GM23338 (cell line): ENCODE results near the gene AKR1B1. TPM values are rescaled to one million over a fixed set of nuclear protein-coding genes. Genes with fewer than 3 reads are reported as not detected.

Experiments
- ATAC-seq: fragments of 200-7000 bp; cut with Tn5 transposase; 3 replicates; pipeline ENCODE4 v1.9.1; 2020
- DNase-seq: peaks from one replicate; pipeline ENCODE4 v3.0.0-alpha.2; 2015; ENCODE audit warnings: low spot score
- H2AFZ ChIP-seq: fragments of 200-600 bp; sonication (generic); 2 replicates; pipeline ENCODE4 v1.8.0; 2016; ENCODE audit warnings: antibody characterized with exemption, mild to moderate bottlenecking, moderate library complexity
- H3F3A ChIP-seq: fragments of 200-600 bp; sonication (generic); replicated peaks from 2 replicates; pipeline ENCODE4 v1.8.0; 2017; ENCODE audit warnings: antibody characterized with exemption, mixed run types, low read depth
- H3K27ac ChIP-seq: fragments of 200-600 bp; sonication (generic); 2 replicates; pipeline ENCODE4 v1.6.1; 2016; ENCODE audit warnings: low read depth
- H3K27me3 ChIP-seq: fragments of 200-600 bp; sonication (generic); 2 replicates; pipeline ENCODE4 v1.8.0; 2016; ENCODE audit warnings: mild to moderate bottlenecking, mixed run types, moderate library complexity; ENCODE audit not compliant: insufficient read depth
- H3K36me3 ChIP-seq: fragments of 200-600 bp; sonication (generic); 2 replicates; pipeline ENCODE4 v1.8.0; 2016; ENCODE audit warnings: mild to moderate bottlenecking; ENCODE audit not compliant: insufficient read depth
- H3K4me1 ChIP-seq: fragments of 200-600 bp; sonication (generic); 2 replicates; pipeline ENCODE4 v1.8.0; 2016; ENCODE audit warnings: mild to moderate bottlenecking, moderate library complexity; ENCODE audit not compliant: insufficient read depth
- H3K4me2 ChIP-seq: fragments of 200-600 bp; sonication (generic); 2 replicates; pipeline ENCODE4 v1.7.1; 2017; ENCODE audit warnings: mixed run types
- H3K4me3 ChIP-seq: fragments of 200-600 bp; sonication (generic); 2 replicates; pipeline ENCODE4 v1.6.1; 2016; ENCODE audit warnings: mixed run types
- H3K79me2 ChIP-seq: fragments of 200-600 bp; sonication (generic); replicated peaks from 2 replicates; pipeline ENCODE4 v1.8.0; 2017; ENCODE audit warnings: mild to moderate bottlenecking; ENCODE audit not compliant: insufficient read depth
- H3K9me2 ChIP-seq: fragments of 200-600 bp; sonication (generic); 2 replicates; pipeline ENCODE4 v1.8.0; 2017; ENCODE audit not compliant: insufficient read depth
- H4K20me1 ChIP-seq: fragments of 200-600 bp; sonication (generic); replicated peaks from 2 replicates; pipeline ENCODE4 v1.8.0; 2017; ENCODE audit warnings: mild to moderate bottlenecking; ENCODE audit not compliant: insufficient read depth
- H3K27ac Mint-ChIP-seq: 2 replicates; pipeline ENCODE4 v1.8.0; 2020; ENCODE audit warnings: inconsistent platforms, mild to moderate bottlenecking, moderate library complexity, mixed read lengths
- H3K27me3 Mint-ChIP-seq: 3 replicates; pipeline ENCODE4 v1.8.0; 2022; ENCODE audit warnings: low read depth, mild to moderate bottlenecking, moderate library complexity, mixed read lengths, inconsistent platforms; ENCODE audit not compliant: insufficient read depth, poor library complexity
- H3K36me3 Mint-ChIP-seq: 3 replicates; pipeline ENCODE4 v1.8.0; 2021; ENCODE audit warnings: low read depth, mild to moderate bottlenecking, inconsistent platforms, moderate library complexity, mixed read lengths
- H3K4me1 Mint-ChIP-seq: 3 replicates; pipeline ENCODE4 v1.8.0; 2020; ENCODE audit warnings: mild to moderate bottlenecking, inconsistent platforms, mixed read lengths
- H3K4me3 Mint-ChIP-seq: 3 replicates; pipeline ENCODE4 v1.8.0; 2021; ENCODE audit warnings: moderate library complexity, mild to moderate bottlenecking, inconsistent platforms, mixed read lengths
- H3K9me3 Mint-ChIP-seq: 3 replicates; pipeline ENCODE4 v1.8.0; 2020; ENCODE audit warnings: moderate library complexity, mild to moderate bottlenecking, inconsistent platforms, mixed read lengths
- CREB1 ChIP-seq: fragments of 250-450 bp; sonication (Bioruptor Pico); IDR thresholded peaks from 2 replicates; pipeline ENCODE4 v1.5.0; 2020; ENCODE audit warnings: low read depth, mild to moderate bottlenecking, moderate library complexity
- NANOG ChIP-seq: IDR thresholded peaks from 2 replicates; pipeline ENCODE4 v1.6.1; 2016; ENCODE audit warnings: antibody characterized with exemption, borderline replicate concordance
- POLR2AphosphoS5 ChIP-seq: IDR thresholded peaks from 2 replicates; pipeline ENCODE4 v1.6.1; 2016; ENCODE audit warnings: antibody characterized with exemption, low read depth
- ZNF331 ChIP-seq: fragments of 250-450 bp; sonication (Bioruptor Pico); IDR thresholded peaks from 2 replicates; pipeline ENCODE4 v1.5.0; 2020; ENCODE audit warnings: low read depth, mild to moderate bottlenecking, moderate library complexity
- polyA plus RNA-seq: library from polyadenylated mRNA; unstranded; fragments of >200 nt; fragmentation: Nextera tagmentation; extraction: Ambion mirVana; gene quantifications from 2 replicates; pipeline ENCODE4 v1.2.1, GENCODE V29; 2016
- total RNA-seq: library from RNA; depleted of rRNA; stranded (reverse); fragments of >200 nt; shearing (Covaris generic); gene quantifications from 2 replicates; pipeline ENCODE4 v1.2.3, GENCODE V29; 2014
- TF ChIP-seq, protein P1 (sequence below): fragments of 250-450 bp; sonication (Bioruptor Pico); IDR thresholded peaks from 2 replicates; pipeline ENCODE4 v1.5.0; 2020; ENCODE audit warnings: mild to moderate bottlenecking, moderate library complexity
- TF ChIP-seq, protein P2 (sequence below), 2 experiments: fragments of 200-600 bp in 1 of 2; sonication (generic) in 1 of 2; conservative IDR thresholded peaks; 2 replicates each; pipeline versions ENCODE4 v1.5.1 to v1.6.1; 2016 to 2017; ENCODE audit warnings: antibody characterized with exemption in 2 of 2, low read depth in 2 of 2, mild to moderate bottlenecking in 2 of 2, moderate library complexity in 1 of 2
- TF ChIP-seq, protein P3 (sequence below): IDR thresholded peaks from one replicate; pipeline ENCODE4 v1.6.1; 2018; ENCODE audit warnings: antibody characterized with exemption; ENCODE audit not compliant: unreplicated experiment

The AKR1B1 gene
- total and polyA plus RNA-seq, 2 experiments from 2014 or later = 132 to 154 TPM

DNA sequence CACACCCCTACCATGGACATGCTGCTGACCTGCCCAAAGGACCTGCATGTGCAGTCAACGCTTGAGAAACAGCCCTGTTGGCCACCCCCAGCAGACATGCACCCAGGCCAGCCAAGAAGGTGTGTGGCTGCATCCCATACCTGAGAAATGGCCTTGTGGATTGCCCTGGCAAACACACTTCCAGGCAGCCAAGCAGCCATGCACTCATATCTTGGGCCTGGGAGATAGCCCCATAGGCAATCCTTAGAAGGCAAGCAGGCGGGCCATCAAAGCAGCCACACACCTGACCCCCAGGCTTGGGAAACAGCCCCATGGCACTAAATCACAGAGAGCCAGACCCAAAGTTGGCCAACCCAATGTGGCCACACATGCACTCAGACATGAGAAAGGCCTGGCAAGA lies 4.9 kb upstream of the AKR1B1 start:
- H3K27ac ChIP-seq = no peak overlapping the region
- TF ChIP-seq, protein P1, sequence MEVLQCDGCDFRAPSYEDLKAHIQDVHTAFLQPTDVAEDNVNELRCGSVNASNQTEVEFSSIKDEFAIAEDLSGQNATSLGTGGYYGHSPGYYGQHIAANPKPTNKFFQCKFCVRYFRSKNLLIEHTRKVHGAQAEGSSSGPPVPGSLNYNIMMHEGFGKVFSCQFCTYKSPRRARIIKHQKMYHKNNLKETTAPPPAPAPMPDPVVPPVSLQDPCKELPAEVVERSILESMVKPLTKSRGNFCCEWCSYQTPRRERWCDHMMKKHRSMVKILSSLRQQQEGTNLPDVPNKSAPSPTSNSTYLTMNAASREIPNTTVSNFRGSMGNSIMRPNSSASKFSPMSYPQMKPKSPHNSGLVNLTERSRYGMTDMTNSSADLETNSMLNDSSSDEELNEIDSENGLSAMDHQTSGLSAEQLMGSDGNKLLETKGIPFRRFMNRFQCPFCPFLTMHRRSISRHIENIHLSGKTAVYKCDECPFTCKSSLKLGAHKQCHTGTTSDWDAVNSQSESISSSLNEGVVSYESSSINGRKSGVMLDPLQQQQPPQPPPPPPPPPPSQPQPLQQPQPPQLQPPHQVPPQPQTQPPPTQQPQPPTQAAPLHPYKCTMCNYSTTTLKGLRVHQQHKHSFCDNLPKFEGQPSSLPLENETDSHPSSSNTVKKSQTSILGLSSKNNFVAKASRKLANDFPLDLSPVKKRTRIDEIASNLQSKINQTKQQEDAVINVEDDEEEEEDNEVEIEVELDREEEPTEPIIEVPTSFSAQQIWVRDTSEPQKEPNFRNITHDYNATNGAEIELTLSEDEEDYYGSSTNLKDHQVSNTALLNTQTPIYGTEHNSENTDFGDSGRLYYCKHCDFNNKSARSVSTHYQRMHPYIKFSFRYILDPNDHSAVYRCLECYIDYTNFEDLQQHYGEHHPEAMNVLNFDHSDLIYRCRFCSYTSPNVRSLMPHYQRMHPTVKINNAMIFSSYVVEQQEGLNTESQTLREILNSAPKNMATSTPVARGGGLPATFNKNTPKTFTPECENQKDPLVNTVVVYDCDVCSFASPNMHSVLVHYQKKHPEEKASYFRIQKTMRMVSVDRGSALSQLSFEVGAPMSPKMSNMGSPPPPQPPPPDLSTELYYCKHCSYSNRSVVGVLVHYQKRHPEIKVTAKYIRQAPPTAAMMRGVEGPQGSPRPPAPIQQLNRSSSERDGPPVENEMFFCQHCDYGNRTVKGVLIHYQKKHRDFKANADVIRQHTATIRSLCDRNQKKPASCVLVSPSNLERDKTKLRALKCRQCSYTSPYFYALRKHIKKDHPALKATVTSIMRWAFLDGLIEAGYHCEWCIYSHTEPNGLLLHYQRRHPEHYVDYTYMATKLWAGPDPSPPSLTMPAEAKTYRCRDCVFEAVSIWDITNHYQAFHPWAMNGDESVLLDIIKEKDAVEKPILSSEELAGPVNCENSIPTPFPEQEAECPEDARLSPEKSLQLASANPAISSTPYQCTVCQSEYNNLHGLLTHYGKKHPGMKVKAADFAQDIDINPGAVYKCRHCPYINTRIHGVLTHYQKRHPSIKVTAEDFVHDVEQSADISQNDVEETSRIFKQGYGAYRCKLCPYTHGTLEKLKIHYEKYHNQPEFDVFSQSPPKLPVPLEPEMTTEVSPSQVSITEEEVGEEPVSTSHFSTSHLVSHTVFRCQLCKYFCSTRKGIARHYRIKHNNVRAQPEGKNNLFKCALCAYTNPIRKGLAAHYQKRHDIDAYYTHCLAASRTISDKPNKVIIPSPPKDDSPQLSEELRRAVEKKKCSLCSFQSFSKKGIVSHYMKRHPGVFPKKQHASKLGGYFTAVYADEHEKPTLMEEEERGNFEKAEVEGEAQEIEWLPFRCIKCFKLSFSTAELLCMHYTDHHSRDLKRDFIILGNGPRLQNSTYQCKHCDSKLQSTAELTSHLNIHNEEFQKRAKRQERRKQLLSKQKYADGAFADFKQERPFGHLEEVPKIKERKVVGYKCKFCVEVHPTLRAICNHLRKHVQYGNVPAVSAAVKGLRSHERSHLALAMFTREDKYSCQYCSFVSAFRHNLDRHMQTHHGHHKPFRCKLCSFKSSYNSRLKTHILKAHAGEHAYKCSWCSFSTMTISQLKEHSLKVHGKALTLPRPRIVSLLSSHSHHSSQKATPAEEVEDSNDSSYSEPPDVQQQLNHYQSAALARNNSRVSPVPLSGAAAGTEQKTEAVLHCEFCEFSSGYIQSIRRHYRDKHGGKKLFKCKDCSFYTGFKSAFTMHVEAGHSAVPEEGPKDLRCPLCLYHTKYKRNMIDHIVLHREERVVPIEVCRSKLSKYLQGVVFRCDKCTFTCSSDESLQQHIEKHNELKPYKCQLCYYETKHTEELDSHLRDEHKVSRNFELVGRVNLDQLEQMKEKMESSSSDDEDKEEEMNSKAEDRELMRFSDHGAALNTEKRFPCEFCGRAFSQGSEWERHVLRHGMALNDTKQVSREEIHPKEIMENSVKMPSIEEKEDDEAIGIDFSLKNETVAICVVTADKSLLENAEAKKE (CRISPR knock-in tag) = no peak
- H3F3A ChIP-seq = no peaks in the 10 kb centered on the region
- no peak overlapping the region for H3K4me2 ChIP-seq
- peaks cover 10% of the 10 kb centered on the region for H3K27me3 ChIP-seq
- H3K36me3 Mint-ChIP-seq = no peaks in the 10 kb centered on the region; the same call in 2 of the 3 replicates
- H3K4me1 ChIP-seq = no peaks in the 10 kb centered on the region
- H3K36me3 ChIP-seq = no peaks in the 10 kb centered on the region
- H3K27me3 Mint-ChIP-seq = peaks cover 8% of the 10 kb centered on the region
- peaks cover 8% of the 10 kb centered on the region; the same call in 1 of the 2 replicates for H3K9me2 ChIP-seq
- peaks cover 8% of the 10 kb centered on the region; the same call in 2 of the 3 replicates for H3K9me3 Mint-ChIP-seq
- H3K4me1 Mint-ChIP-seq = no peaks in the 10 kb centered on the region; the same call in 2 of the 3 replicates
- ATAC-seq = no peak
- H3K79me2 ChIP-seq = no peaks in the 10 kb centered on the region
- no peak for DNase-seq
- H3K4me3 Mint-ChIP-seq = no peak overlapping the region
- H4K20me1 ChIP-seq = no peaks in the 10 kb centered on the region
- H3K4me3 ChIP-seq = no peak overlapping the region
- H3K27ac Mint-ChIP-seq = no peak overlapping the region
- H2AFZ ChIP-seq = no peak overlapping the region

DNA sequence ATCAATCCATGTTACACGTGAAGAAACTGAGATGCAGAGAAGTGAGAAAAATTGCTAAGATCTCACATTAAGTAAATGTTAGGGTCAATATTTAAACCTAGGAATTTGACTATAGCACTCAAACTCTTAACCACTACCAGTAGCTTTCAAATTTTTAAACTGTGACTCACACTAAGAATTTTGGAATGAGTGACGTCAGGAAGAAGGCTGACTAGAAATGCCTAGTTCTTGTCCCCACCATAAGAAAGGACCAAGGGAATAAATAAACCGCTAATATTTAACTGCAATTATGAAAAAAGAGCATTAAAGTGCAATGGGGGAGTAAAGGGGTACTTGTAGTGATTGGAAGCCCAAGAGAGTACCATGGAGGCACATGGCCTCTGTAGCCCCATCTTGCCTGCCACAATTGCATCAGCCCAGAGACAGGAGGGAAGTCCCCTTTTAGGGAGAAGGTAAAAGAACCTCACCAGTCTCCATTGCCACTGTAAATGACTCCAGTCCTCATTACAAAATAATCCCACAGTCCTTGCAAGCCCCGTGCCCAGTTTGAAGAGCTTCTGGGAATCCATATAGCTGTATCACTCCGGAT lies 3.5 kb upstream of the AKR1B1 start:
- no peak overlapping the region for H3K27ac ChIP-seq
- peaks cover 2% of the 10 kb centered on the region; the same call in 2 of the 3 replicates for H3K36me3 Mint-ChIP-seq
- peaks cover 8% of the 10 kb centered on the region; the same call in 2 of the 3 replicates for H3K9me3 Mint-ChIP-seq
- no peaks in the 10 kb centered on the region for H3F3A ChIP-seq
- H4K20me1 ChIP-seq = 0 out of 2 replicates have a peak, but pooled peaks cover 4% of the 10 kb centered on the region
- no peaks in the 10 kb centered on the region; the same call in 1 of the 2 replicates for H3K4me1 ChIP-seq
- no peak for DNase-seq
- H3K4me3 Mint-ChIP-seq = no peak overlapping the region
- TF ChIP-seq, protein P2, sequence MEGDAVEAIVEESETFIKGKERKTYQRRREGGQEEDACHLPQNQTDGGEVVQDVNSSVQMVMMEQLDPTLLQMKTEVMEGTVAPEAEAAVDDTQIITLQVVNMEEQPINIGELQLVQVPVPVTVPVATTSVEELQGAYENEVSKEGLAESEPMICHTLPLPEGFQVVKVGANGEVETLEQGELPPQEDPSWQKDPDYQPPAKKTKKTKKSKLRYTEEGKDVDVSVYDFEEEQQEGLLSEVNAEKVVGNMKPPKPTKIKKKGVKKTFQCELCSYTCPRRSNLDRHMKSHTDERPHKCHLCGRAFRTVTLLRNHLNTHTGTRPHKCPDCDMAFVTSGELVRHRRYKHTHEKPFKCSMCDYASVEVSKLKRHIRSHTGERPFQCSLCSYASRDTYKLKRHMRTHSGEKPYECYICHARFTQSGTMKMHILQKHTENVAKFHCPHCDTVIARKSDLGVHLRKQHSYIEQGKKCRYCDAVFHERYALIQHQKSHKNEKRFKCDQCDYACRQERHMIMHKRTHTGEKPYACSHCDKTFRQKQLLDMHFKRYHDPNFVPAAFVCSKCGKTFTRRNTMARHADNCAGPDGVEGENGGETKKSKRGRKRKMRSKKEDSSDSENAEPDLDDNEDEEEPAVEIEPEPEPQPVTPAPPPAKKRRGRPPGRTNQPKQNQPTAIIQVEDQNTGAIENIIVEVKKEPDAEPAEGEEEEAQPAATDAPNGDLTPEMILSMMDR (conservative IDR thresholded peaks at IDR 0.05; ENCODE audit: low read depth in 2 of 2) = no peak
- TF ChIP-seq POLR2AphosphoS5 (no peak), NANOG (no peak), ZNF331 (CRISPR knock-in tag) (no peak), CREB1 (no peak)
- TF ChIP-seq, protein P3, sequence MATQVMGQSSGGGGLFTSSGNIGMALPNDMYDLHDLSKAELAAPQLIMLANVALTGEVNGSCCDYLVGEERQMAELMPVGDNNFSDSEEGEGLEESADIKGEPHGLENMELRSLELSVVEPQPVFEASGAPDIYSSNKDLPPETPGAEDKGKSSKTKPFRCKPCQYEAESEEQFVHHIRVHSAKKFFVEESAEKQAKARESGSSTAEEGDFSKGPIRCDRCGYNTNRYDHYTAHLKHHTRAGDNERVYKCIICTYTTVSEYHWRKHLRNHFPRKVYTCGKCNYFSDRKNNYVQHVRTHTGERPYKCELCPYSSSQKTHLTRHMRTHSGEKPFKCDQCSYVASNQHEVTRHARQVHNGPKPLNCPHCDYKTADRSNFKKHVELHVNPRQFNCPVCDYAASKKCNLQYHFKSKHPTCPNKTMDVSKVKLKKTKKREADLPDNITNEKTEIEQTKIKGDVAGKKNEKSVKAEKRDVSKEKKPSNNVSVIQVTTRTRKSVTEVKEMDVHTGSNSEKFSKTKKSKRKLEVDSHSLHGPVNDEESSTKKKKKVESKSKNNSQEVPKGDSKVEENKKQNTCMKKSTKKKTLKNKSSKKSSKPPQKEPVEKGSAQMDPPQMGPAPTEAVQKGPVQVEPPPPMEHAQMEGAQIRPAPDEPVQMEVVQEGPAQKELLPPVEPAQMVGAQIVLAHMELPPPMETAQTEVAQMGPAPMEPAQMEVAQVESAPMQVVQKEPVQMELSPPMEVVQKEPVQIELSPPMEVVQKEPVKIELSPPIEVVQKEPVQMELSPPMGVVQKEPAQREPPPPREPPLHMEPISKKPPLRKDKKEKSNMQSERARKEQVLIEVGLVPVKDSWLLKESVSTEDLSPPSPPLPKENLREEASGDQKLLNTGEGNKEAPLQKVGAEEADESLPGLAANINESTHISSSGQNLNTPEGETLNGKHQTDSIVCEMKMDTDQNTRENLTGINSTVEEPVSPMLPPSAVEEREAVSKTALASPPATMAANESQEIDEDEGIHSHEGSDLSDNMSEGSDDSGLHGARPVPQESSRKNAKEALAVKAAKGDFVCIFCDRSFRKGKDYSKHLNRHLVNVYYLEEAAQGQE = no peak
- H3K4me1 Mint-ChIP-seq = peaks cover 7% of the 10 kb centered on the region
- H3K36me3 ChIP-seq = no peaks in the 10 kb centered on the region
- peaks cover 10% of the 10 kb centered on the region for H3K27me3 ChIP-seq
- peaks cover 8% of the 10 kb centered on the region; the same call in 1 of the 2 replicates for H3K9me2 ChIP-seq
- H3K79me2 ChIP-seq = peaks cover 8% of the 10 kb centered on the region
- H3K27me3 Mint-ChIP-seq = peaks cover 10% of the 10 kb centered on the region
- no peak overlapping the region for H3K4me3 ChIP-seq
- H3K27ac Mint-ChIP-seq = no peak overlapping the region
- ATAC-seq = no peak
- H2AFZ ChIP-seq = no peak overlapping the region
- no peak overlapping the region for H3K4me2 ChIP-seq
